ENCODE data around the gene SNX1. TPM values are rescaled to one million over a fixed set of nuclear protein-coding genes. Genes with fewer than 3 reads are reported as not detected.

Gene SNX1, protein sequence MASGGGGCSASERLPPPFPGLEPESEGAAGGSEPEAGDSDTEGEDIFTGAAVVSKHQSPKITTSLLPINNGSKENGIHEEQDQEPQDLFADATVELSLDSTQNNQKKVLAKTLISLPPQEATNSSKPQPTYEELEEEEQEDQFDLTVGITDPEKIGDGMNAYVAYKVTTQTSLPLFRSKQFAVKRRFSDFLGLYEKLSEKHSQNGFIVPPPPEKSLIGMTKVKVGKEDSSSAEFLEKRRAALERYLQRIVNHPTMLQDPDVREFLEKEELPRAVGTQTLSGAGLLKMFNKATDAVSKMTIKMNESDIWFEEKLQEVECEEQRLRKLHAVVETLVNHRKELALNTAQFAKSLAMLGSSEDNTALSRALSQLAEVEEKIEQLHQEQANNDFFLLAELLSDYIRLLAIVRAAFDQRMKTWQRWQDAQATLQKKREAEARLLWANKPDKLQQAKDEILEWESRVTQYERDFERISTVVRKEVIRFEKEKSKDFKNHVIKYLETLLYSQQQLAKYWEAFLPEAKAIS
- 10 to 100 TPM; 44.8 to 57.1 TPM for total RNA-seq

- H3K4me3 ChIP-seq: peak within 1 kb of the TSS; percentile 93 to 96
- no peaks in the 10 kb centered on the region for H3K36me3 ChIP-seq
- H3K4me1 ChIP-seq: peaks cover 0 to 70% of the 10 kb centered on the region in 2 donors
- TF ChIP-seq CTCF (IDR thresholded peaks at IDR 0.05): peak in 1 of 2 donors; percentile 15
- peak within 1 kb of the TSS; percentile 74 to 93 for H3K27ac ChIP-seq
- H3K27me3 ChIP-seq: no peaks in the 10 kb centered on the region
- no peaks in the 10 kb centered on the region for H3K9me3 ChIP-seq
- DNase-seq (ENCODE audit: low spot score): peak; percentile 90
These were observed at the start of gene SNX1 for GRCh38 chr15:64095795-64096667. Gene SNX1 (plus strand): TSS chr15:64095982. CDS start chr15:64096014, 32 bp downstream.

- peak; percentile 64 for DNase-seq (ENCODE audit: low spot score)
- Histone ChIP-seq H3K4me1 (peaks cover 0 to 40% of the 10 kb centered on the region in 2 donors), H3K27me3 (no peaks in the 10 kb centered on the region), H3K36me3 (no peaks in the 10 kb centered on the region), H3K4me3 (peak within 1 kb of the TSS; percentile 71 to 77), H3K9me3 (no peaks in the 10 kb centered on the region), H3K27ac (peak within 1 kb of the TSS; percentile 87 to 91)
- peak; percentile 84 to 89 for TF ChIP-seq CTCF (IDR thresholded peaks at IDR 0.05)
These were observed 49.2 kb upstream of the SNX1 start, which contains the start of gene DAPK2 for GRCh38 chr15:64046421-64047153. Gene DAPK2 (minus strand): TSS chr15:64046485. CDS start chr15:64040261, 6,224 bp downstream.

- TF ChIP-seq CTCF (IDR thresholded peaks at IDR 0.05): no peak
- no peak for DNase-seq (ENCODE audit: low spot score)
- H3K4me1 ChIP-seq: peaks cover 0 to 22% of the 10 kb centered on the region in 2 donors
These were observed 46.9 kb upstream of the SNX1 start for GRCh38 chr15:64048781-64049460.

DNA sequence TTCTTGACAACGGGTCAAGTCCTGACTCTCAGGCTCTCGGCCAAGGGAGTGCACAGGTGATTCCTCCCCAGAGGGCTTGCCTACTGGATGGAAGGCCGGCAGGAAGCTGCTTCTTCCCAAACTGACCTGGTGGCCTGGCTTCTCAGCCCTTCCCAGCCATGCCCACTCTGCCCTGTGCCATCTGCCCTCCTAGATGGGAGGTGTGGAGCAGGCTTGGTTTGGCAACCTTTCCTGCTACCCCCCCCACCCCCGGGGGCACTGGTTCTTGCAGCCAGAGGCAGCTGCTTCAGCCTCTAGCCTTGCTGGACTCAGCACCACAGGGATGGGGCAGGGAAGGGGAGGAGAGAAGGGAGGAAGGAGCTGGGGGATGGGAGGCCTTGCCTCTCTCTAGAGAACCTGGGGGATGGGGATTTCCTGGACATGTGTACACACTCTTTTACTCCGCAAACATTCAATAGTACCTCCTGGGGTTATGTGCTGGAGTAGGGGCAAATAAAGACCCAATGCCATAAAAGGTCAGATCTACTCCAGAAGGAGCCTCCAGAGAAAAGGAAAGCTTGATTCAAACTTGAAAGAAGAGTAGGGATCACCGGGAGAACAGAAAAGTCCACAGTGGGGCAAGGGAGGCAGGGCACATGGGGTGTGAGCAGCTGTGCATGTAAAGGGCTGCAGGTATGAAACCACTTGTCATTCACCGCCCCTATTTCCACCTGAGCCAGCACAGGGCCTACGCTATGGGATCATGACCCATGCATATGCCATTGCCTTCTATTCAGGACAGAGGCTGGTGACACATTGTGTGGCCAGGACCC is 45.3 kb upstream of the SNX1 start:
- no peak for DNase-seq (ENCODE audit: low spot score)
- no peaks in the 10 kb centered on the region for H3K27me3 ChIP-seq
- no peaks in the 10 kb centered on the region for H3K9me3 ChIP-seq
- TF ChIP-seq CTCF (IDR thresholded peaks at IDR 0.05): no peak
- no peaks in the 10 kb centered on the region for H3K36me3 ChIP-seq
- no peak overlapping the region for H3K4me3 ChIP-seq
- no peak overlapping the region for H3K27ac ChIP-seq
- H3K4me1 ChIP-seq: peaks cover 0 to 15% of the 10 kb centered on the region in 2 donors

More at GRCh38 chr15:64048781-64049460, 46.9 kb upstream of the SNX1 start:
- Histone ChIP-seq H3K27me3 (no peaks in the 10 kb centered on the region), H3K27ac (no peak overlapping the region), H3K36me3 (no peaks in the 10 kb centered on the region), H3K9me3 (no peaks in the 10 kb centered on the region), H3K4me3 (no peak overlapping the region)

Measured in right atrium auricular region (tissue), 2 donors.